Fibroblast of skin of left quadriceps (primary cell): ENCODE data around the gene PSMB3.
A peak's percentile ranks its signal among the peaks of the same experiment; 100 is the strongest.
"Not testable (repeated sequence)": the region's sequence is repeated elsewhere in the genome, so short reads cannot be mapped to it uniquely, and the experiment has no call there.

Experiments
- DNase-seq, 2 experiments: peaks; one replicate each; pipeline ENCODE4 v3.0.0-alpha.2; 2013; ENCODE audit warnings: low read depth in 2 of 2

PSMB3 gene

DNA sequence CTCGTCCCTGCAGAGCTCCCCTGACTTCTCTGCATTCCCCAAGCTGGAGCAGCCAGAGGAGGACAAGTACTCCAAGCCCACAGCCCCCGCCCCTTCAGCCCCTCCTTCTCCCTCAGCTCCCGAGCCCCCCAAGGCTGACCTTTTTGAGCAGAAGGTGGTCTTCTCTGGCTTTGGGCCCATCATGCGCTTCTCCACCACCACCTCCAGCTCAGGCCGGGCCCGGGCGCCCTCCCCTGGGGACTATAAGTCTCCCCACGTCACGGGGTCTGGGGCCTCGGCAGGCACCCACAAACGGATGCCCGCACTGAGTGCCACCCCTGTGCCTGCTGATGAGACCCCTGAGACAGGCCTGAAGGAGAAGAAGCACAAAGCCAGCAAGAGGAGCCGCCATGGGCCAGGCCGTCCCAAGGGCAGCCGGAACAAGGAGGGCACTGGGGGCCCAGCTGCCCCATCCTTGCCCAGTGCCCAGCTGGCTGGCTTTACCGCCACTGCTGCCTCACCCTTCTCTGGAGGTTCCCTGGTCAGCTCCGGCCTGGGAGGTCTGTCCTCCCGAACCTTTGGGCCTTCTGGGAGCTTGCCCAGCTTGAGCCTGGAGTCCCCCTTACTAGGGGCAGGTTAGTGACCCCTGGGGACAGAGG is 36.1 kb upstream of the PSMB3 start:
- no peak for DNase-seq

DNA sequence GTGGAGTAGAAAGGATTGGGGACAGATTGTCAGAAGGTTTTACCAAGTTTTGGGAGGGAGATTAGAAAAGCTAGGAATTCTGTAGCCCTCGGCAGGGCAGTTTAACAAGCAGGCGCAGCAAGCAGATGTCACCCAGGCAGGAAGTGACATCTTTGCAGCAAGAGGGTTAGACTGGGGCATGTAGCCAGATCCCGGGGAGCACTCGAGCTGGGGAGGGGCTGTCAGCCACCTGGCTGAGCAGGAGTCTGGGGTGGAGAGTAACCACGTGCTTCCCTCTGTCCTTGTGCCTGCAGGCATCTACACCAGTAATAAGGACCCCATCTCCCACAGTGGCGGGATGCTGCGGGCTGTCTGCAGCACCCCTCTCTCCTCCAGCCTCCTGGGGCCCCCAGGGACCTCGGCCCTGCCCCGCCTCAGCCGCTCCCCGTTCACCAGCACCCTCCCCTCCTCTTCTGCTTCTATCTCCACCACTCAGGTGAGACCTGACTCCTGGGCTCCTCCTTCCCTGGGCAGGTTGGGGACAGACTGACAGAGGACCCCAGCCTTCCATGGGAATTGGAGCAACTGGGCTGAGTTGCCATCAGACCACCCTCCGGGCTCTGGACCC is 35.3 kb upstream of the PSMB3 start:
- no peak for DNase-seq

DNA sequence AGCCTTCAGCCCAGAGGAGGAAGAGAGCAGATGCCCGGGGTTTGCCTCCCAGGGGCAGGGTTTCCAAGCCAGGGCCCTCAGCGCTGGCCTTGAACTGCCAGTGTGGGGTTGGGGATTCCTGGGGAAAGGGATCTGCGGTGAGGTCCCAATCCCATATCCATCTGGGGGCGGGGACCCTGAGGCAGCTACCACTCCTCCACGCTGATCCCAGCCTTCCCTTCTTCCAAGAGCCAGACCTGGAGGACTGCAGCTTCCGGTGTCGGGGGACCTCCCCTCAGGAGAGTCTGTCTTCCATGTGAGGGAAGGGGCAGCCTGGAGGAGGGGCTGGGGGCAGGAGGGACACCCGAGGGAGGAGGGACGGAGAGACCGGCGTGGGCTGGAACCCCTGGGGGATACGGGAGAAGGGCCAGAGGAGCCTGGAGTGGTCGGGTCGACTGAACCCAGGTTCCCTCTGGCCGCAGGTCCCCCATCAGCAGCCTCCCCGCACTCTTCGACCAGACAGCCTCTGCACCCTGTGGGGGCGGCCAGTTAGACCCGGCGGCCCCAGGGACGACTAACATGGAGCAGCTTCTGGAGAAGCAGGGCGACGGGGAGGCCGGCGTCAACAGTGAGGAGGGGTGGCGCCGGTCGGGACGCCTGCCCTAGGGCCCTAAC is 33.1 kb upstream of the PSMB3 start:
- DNase-seq: no peak

DNA sequence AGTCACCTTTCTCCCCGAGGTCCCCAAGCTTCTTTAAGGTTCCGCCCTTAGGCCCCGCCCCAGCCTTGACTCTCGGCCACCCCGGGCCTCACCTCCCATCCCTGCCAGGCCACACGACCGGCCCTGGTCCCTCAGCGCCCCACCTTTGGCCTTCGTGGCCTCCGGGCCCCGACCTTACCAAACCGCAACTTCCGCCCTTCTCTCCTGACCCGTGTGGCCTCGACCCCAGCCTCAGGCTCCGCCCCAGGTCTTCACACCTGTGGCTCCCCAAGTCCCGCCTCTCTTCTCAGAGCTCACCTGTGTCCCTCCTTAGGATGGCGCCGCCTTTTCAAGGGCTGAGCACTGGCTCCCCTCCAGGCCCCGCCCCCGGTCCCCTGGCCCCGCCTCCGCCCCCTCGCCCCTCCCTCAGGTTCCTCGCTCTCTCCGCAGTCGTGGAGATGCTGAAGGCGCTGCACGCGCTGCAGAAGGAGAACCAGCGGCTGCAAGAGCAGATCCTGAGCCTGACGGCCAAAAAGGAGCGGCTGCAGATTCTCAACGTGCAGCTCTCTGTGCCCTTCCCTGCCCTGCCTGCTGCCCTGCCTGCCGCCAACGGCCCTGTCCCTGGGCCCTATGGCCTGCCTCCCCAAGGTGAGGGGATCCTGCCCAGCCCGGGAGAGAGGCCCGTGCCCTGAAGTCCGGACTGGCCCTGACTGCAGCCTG is 32.4 kb upstream of the PSMB3 start:
- no peak for DNase-seq

DNA sequence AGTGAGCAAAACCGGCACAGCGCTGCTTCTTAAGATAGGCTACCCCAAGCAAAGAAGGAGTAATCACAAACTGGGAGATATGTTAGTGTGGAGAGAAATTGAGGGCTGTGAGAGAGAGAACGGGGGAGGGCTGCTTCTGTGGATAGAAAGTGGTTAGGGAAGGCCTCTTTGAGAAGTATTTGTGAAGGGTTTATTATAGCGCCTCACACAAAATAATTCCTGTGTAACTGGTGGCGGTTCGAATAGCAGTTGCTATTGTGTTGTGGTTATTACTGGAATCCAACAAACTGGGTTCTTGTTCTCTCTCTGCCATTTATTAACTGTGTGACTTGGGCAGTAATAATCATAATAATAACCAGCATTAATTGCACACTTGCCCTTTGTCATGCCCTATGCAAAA is 31.6 kb upstream of the PSMB3 start:
- DNase-seq: no peak

DNA sequence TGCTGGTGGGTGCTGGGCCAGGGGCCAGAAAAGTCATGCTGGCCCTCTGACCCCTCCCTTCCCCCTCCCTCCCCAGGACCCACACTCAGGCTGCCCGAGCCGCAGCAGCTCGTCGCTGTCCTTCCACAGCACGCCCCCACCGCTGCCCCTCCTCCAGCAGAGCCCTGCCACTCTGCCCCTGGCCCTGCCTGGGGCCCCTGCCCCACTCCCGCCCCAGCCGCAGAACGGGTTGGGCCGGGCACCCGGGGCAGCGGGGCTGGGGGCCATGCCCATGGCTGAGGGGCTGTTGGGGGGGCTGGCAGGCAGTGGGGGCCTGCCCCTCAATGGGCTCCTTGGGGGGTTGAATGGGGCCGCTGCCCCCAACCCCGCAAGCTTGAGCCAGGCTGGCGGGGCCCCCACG is 30.7 kb upstream of the PSMB3 start:
- no peak for DNase-seq

DNA sequence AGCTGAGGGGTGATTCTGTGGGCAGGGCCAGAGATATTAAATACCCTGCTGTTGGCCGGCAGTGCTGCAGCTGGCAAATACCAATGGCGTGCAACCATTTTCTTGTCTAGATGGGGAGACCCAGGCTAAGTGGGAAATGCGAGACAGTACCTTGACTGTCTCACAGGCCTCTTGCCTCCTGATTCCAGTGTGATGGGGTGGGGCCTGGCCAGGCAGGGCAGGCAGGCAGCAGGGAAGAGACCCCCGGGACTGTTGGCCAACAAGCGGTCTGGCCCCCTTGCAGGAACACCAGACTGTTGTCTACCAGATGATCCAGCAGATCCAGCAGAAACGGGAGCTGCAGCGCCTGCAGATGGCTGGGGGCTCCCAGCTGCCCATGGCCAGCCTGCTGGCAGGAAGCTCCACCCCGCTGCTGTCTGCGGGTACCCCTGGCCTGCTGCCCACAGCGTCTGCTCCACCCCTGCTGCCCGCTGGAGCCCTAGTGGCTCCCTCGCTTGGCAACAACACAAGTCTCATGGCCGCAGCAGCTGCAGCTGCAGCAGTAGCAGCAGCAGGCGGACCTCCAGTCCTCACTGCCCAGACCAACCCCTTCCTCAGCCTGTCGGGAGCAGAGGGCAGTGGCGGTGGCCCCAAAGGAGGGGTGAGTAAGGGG is 28.1 kb upstream of the PSMB3 start:
- DNase-seq: no peak

DNA sequence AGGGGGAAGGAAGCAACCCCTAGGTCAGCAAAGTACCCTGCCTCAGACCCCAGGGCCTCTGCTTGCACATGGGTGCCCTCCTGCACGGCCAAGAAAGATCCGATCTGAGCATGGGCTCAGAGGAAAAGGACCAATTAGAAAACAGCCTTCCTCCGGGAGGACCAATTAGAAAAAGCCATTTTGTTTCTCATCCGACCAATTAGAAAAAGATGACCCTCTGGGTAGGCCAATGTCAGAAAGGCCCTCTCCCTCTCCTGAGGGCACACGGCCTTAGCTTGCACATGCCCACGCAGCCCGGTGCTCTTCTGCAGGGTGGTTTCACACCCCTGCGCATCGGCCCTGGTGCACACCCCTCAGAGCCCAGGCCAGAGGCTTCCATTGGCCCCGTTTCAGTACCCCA is 27.5 kb upstream of the PSMB3 start:
- no peak for DNase-seq

DNA sequence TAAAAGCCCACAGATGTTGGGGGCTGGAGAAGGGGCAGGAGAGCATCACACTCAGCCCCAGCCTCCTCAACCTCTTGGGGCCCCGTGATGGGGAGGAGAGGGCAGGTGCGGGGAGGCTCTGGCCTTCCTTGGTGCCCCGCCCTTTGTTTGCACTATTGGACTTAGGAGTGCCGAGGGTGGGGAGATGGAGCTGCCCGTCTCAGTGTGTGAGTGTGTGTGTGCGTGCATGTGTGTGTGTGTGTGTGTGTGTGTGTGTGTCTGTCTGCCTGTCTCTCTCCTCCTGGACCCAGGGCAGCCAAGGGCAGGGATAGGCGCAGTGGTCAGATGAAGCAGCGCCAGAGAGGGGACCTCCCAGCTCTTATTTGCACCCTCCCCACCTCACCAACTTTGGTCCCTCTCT is 26.4 kb upstream of the PSMB3 start:
- DNase-seq: not testable (repeated sequence)

DNA sequence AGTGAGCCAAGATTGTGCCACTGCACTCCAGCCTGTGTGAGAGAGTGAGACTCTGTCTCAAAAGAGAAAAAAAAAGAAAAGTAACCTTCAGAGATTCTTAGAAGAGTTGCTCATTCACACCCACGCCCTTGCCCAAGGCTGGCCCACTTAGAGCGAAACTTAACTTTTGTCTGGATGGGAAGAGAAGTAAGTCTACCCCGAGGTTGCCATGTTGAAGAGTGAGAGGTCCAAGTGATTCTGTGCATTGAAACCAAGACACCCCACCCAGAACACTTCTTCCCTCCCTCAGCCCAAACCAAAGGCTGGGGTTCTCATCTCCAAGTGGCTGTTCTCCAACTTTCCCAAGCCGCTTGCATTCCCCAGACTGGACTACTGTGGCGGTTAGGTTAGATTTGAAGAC is 24.8 kb upstream of the PSMB3 start:
- DNase-seq: no peak

DNA sequence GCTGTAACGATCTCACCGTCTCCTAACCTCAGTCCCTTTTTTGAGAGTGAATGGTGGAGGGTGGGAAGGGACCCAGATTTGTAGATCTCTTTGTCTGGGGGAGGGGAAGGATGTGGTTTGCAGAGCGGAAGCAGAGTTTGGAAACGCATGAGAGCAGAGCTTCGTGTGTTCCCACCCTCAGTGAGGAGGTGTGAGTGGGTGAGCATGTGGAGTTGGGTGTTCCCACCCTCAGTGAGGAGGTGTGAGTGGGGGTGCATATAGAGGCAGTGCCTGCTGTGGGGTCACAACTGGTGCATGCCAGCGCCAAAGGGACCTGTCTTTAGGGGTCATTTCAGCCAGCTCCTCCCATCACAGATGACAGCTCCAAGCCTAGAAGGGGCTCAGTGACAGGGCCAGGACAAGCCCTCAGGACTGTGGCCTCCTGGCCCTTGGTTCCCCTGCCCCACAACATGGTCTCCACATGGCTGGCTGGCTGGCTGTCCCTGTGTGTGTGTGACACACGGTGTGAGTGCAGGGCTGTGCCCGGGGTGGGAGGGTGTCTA is 24.2 kb upstream of the PSMB3 start:
- DNase-seq: no peak

DNA sequence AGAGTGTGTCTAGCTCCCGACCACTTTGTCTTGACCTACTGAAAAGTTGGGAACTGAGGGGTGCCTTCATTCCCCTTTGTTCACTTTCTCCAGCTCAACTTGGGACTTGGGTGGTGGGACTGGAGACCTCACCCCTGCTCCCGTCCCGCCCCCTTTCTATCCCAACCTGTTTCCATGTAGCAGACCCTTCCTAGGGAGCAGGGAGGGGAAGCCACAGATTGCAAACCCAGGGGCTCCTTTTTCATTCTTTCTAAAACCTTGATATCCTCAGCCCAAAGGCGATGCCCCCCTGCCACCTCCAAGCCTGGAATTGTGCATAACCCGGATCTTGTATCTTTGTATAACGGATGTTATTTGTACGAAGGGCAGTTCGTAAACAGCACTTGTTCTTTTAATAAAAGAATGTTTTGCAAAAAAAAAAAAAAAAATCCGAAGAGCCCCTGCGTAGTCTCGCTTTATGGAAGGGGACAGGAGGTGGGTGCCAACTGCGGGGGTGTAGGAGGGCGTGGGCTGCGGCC is 23.1 kb upstream of the PSMB3 start:
- no peak for DNase-seq

DNA sequence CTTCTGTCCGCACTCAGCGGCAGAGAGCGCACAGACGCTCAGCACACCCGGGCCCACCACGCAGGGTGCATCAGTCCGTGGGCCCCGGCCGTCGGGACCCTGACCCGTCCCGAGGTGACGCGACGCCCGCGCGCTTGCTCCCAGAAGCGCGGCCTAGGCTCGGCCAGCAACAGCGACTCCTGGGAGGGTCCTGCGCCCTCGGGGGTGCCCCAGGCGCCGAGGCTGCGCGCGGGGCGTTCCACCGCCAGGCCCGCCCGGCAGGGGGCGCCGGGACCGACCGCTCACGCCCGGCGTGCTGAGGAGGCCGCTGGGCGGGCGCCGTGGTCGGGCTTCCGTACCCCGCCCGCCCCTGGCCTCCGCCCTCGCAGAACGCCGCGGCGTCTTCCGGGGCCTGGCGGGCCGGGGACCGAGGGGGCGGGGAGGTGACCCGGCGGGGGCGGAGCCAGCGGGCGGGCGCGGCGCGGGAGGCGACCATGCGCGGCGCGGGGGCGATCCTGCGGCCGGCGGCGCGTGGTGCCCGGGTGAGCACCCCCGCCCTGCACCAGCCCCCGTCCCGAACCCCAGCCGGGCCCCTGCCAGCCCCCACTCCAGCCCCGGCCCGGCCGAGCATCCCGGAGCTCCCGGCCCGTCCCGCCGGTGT is 22.5 kb upstream of the PSMB3 start, which contains the start of gene CISD3:
Gene CISD3 (plus strand): TSS at position 456 of the 640 bp plus-strand sequence. CDS start 18 bp downstream, at position 474.
- DNase-seq: peak; percentile 40 to 59

DNA sequence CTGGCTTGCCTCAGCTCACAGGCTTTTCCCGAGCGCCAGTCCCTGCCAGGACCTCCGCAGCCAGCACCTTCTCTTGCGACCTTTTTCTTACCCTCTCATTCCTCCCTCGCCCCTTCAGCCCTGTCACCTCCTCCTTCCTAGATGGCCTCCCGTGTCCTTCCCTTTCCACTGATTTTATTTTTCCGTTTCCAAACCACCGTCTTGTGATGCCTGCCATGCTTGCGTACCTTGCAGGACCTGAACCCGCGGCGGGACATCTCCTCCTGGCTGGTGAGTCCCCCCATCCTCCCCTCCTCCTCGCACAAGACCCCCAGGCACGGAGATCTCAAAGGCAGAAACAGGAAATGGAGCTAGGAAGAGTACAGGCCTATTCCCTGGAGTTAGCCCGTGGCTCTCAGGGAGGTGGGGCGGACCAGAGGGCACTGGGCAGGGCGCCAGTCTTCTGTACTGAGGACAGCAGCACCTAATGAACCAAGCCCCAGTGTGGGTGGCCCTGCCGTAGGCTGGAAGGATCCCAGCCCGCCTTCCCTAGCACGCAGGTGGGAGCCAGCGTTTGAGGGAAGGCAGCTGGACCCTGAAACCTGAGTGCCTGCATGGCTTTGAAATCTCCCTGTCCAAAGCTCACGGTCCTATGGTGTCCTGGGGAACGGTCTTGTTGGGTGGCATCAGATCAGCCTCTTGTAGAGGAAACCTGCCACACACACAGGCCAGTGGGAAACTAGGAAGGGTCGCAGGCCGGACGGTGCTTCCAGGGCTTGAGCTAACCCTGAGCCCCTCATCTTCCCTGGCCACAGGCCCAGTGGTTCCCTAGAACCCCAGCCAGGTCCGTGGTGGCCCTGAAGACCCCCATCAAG is 21.8 kb upstream of the PSMB3 start:
- DNase-seq: no peak

DNA sequence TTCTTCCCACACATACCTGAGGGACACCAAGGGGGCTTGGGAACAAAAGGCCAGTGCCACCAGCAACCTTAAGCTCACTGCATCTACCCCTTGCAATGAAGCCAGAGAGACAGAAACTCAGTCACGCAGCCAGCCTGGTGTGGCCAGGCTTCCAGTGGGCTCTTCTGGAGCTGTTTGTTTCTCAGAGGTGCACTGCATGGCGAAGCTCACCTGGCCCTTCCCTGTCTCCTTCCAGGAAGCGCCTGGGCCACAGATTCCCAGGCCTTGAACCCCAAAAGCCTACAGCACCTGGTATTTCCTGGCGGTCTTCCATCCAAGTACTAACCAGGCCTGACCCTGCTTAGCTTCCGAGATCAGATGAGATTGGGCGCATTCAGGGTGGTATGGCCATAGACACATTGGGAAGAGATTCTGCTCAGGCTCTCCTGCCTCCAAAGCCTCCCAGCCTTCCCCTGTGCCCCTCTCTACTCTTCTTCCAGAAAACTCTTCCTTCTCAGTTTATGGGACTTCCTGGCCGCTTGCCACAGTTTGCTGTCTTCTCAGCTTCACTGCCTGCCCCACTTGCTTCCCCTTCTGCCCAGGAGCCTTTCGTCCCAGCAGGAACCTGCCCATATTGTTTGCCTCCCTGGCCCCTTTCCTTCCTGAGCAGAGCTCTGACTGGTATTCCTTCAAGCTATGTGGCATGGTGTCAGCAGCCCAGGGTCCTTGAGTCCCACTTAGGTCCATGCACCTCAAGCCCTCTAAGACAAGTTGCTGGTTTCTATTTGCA is 20.8 kb upstream of the PSMB3 start:
- DNase-seq: no peak

DNA sequence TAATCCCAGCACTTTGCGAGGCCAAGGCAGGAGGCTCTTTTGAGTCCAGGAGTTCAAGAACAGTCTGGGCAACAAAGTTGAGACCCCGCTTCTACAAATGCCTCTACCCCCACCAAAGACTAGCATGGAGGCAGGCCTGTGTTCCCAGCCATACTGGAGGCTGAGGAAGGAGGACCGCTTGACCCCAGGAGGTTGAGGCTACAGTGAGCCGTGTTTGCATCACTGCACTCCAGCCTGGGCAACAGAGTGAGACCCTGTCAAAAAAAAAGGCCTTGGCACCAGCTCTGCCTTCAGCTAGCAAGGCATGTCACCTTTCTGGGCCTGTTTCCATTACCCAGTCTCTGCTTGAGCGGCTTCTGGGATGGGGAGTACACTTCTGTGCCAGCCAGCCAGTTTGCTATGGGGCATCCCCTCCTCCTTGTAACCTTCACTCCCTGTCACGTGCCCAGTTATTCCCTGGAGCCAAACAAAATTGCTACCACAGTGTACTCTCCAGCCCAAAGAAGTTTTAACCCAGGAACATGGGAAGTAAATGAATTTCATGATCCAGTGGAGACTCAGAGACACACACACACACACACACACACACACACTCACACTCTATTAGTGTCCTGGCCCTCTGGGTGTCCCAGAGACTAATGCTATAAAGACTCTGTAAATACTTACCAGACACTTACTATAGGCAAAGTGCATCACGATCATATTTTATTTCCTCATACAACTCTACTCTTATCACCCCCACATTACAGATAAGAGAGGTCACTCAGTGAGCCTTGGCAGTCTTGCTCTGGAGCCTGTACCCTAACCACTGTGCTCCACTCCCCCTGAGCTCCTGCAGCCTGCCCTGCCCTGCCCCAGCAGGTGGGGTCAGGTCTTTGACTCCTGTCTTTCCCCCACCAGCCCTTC is 19.9 kb upstream of the PSMB3 start:
- no peak for DNase-seq

DNA sequence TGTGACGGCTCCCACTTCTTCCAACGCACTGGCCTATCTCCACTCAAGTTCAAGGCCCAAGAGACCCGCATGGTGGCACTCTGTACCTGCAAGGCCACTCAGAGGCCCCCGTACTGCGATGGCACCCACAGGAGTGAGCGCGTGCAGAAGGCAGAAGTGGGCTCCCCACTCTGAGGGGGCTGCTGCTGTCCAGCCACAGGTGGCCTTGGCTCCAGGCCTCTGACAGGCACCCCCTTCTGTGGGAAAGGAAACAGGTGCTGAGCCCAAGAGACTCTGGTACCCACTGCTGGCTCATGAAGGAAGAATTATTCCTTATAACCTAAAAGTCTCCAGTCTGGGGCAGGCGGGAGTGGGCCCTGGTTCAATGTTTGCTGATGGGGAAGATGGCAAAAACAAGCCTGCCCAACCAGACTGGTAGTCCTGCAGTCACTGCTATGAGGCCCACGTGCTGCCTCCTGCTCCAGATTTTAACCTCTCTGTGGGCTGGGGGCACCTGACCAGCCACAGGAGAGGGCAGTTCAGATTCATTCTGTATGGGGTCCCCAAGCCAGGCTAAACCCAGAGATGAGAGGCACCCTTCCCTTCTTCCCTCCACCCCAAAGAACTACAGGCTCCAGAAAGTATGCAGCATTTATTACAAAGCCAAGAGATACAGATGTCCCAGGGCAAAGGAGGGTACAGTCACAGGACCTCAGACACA is 19.1 kb upstream of the PSMB3 start:
- DNase-seq: no peak
